ENCODE measurements around the gene GALK1. TPM values are rescaled to one million over a fixed set of nuclear protein-coding genes. Genes with fewer than 3 reads are reported as not detected.

The GALK1 gene
- total RNA-seq, 1 donor from 2014 or later: 34.0 TPM

- ATAC-seq: no peak
- Histone ChIP-seq H3K27ac (no peak overlapping the region), H3K9me3 (no peaks in the 10 kb centered on the region), H3K36me3 (peaks cover 49% of the 10 kb centered on the region), H3K4me3 (no peak overlapping the region), H3K4me1 (peaks cover 13% of the 10 kb centered on the region), H3K27me3 (ENCODE audit: low read depth) (no peaks in the 10 kb centered on the region)
- intact Hi-C loops (cut with DNase I): no loop called here
- TF ChIP-seq CTCF (IDR thresholded peaks at IDR 0.05): no peak
- no peak for DNase-seq
Observed at GRCh38 chr17:75755205-75755901, 9.6 kb downstream of the GALK1 start.

- Histone ChIP-seq H3K4me3 (peak overlapping the region; percentile 57), H3K4me1 (peaks cover 20% of the 10 kb centered on the region), H3K9me3 (no peaks in the 10 kb centered on the region), H3K36me3 (peaks cover 52% of the 10 kb centered on the region), H3K27ac (no peak overlapping the region), H3K27me3 (ENCODE audit: low read depth) (no peaks in the 10 kb centered on the region)
- DNase-seq (no peak), ATAC-seq (no peak)
- no peak for TF ChIP-seq CTCF (IDR thresholded peaks at IDR 0.05)
- intact Hi-C loops (cut with DNase I): no loop called here
Observed at GRCh38 chr17:75754378-75755204, 10.4 kb downstream of the GALK1 start.

GRCh38 chr17:75753514-75754377, 11.2 kb downstream of the GALK1 start:
- TF ChIP-seq CTCF (IDR thresholded peaks at IDR 0.05): peak; percentile 70
- H3K4me1 ChIP-seq: peaks cover 24% of the 10 kb centered on the region
- intact Hi-C loops (cut with DNase I): no loop called here
- peak; percentile 75 to 82 for ATAC-seq
- no peaks in the 10 kb centered on the region for H3K9me3 ChIP-seq
- H3K27ac ChIP-seq: peak overlapping the region; percentile 58
- peaks cover 57% of the 10 kb centered on the region for H3K36me3 ChIP-seq
- H3K4me3 ChIP-seq: peak overlapping the region; percentile 57
- no peaks in the 10 kb centered on the region for H3K27me3 ChIP-seq (ENCODE audit: low read depth)
- DNase-seq: peak; percentile 78

- H3K27ac ChIP-seq: peak overlapping the region; percentile 58
- DNase-seq: no peak
- peaks cover 51% of the 10 kb centered on the region for H3K36me3 ChIP-seq
Observed at GRCh38 chr17:75752802-75753513, 12.0 kb downstream of the GALK1 start.

More at GRCh38 chr17:75752802-75753513, 12.0 kb downstream of the GALK1 start:
- intact Hi-C loops (cut with DNase I): no loop called here
- Histone ChIP-seq H3K4me3 (peak overlapping the region; percentile 57), H3K27me3 (ENCODE audit: low read depth) (no peaks in the 10 kb centered on the region), H3K4me1 (peaks cover 26% of the 10 kb centered on the region), H3K9me3 (no peaks in the 10 kb centered on the region)
- no peak for TF ChIP-seq CTCF (IDR thresholded peaks at IDR 0.05)
- no peak for ATAC-seq
